Measurements from ENCODE around the gene TENT5C. TPM values are rescaled to one million over a fixed set of nuclear protein-coding genes. Genes with fewer than 3 reads are reported as not detected.

TENT5C gene
- total and polyA plus RNA-seq, 9 of the 15 experiments (the other 6 are each of a cell fraction or from before 2014, with no cell fraction given), result 1.8 to 7.7 (median 4.0) TPM

DNA sequence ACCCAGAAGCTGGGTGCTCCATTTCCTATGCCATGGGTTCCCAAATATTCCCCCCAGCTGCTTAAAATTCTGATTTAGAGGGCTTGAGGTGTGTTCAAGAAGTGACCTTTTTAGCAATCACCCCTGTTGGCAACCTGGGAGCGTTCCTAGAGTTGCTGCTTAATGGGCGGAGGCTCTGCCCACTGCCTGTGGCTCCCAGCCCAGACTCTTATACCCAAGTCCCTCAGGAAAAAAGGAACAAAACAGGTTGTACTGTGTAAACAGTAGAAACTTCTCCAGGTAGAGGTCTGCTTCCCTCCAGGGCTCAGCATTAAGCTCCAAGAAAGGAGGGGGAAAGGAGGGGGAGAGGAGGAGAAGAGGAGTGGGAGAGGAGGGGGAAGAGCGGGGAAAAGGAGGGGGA, 14.6 kb upstream of the TENT5C start:
- no TSS peak for BruUV-seq (replicated peaks)
- Histone ChIP-seq H3K27me3 (ENCODE audit: control insufficient read depth in 2 of 2, insufficient read depth in 2 of 2, low read length in 2 of 2) (no peaks in the 10 kb centered on the region), H3K4me3 (no peak overlapping the region), H4K20me1 (replicated peaks; ENCODE audit: control insufficient read depth, insufficient read depth, low read length) (no peaks in the 10 kb centered on the region), H3K4me2 (ENCODE audit: insufficient read depth, low read length) (no peak overlapping the region), H3K36me3 (ENCODE audit: control insufficient read depth, insufficient read depth, low read length) (no peaks in the 10 kb centered on the region), H3K9me1 (ENCODE audit: control insufficient read depth, insufficient read depth, low read length) (no peaks in the 10 kb centered on the region), H2AFZ (ENCODE audit: low read depth, low read length) (no peak overlapping the region), H3K9ac (ENCODE audit: insufficient read depth in 1 of 2, low read depth in 2 of 2, low read length in 2 of 2) (no peak overlapping the region), H3K27ac (ENCODE audit: extremely low read depth, low read depth, low read length) (no peak overlapping the region), H3K79me2 (ENCODE audit: control insufficient read depth, insufficient read depth, low read length) (no peaks in the 10 kb centered on the region), H3K9me3 (replicated peaks; ENCODE audit: control insufficient read depth, insufficient read depth, low read depth, low read length) (no peaks in the 10 kb centered on the region), H3K4me1 (replicated peaks in 1 of 2; ENCODE audit: control insufficient read depth in 2 of 2, insufficient read depth in 2 of 2, low read length in 2 of 2) (peaks cover 6 to 8% of the 10 kb centered on the region in 2 experiments; a peak in 3 of 5 replicates)
- FAIRE-seq (no peak), ATAC-seq (no peak), DNase-seq (ENCODE audit: extremely low read depth in 1 of 4, low spot score in 3 of 4) (no peak)
- CTCF ChIA-PET (ENCODE audit: low intra/inter-chr PET ratio), result no interaction called here
- POLR2A ChIA-PET, result interaction anchor here (0.8 to 2.8 kb wide), 4 partner anchors 10 to 161 kb away, joined by 3 to 18 read pairs (median 4); partner anchors contain the start of gene TENT5C
- intact Hi-C loops (cut with micrococcal nuclease) (no loop called here), in situ Hi-C loops (cut with MboI) (no loop called here)
- whole genome bisulfite sequencing (ENCODE audit: insufficient coverage, low coverage, missing lambda C conversion rate), result 45% methylated on average over 2 of the region's 3 CpGs
- no peak for TF ChIP-seq EHMT2 (IDR thresholded peaks at IDR 0.05)
- no peak for TF ChIP-seq BRD9 (IDR thresholded peaks at IDR 0.05; ENCODE audit: low read depth, partially characterized antibody)
- TF ChIP-seq CCAR2 (IDR thresholded peaks at IDR 0.05; ENCODE audit: low read depth, low read length), result no peak
- no peak for TF ChIP-seq KAT8 (IDR thresholded peaks at IDR 0.05; ENCODE audit: low read depth)
- TF ChIP-seq, protein P1, sequence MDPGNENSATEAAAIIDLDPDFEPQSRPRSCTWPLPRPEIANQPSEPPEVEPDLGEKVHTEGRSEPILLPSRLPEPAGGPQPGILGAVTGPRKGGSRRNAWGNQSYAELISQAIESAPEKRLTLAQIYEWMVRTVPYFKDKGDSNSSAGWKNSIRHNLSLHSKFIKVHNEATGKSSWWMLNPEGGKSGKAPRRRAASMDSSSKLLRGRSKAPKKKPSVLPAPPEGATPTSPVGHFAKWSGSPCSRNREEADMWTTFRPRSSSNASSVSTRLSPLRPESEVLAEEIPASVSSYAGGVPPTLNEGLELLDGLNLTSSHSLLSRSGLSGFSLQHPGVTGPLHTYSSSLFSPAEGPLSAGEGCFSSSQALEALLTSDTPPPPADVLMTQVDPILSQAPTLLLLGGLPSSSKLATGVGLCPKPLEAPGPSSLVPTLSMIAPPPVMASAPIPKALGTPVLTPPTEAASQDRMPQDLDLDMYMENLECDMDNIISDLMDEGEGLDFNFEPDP (CRISPR knock-in tag; IDR thresholded peaks at IDR 0.05), result no peak
- no peak for TF ChIP-seq ETV6 (IDR thresholded peaks at IDR 0.05; ENCODE audit: borderline replicate concordance in 1 of 2, low read depth in 2 of 2, low read length in 1 of 2)
- no peak for TF ChIP-seq ETV6 (CRISPR knock-in tag; IDR thresholded peaks at IDR 0.05; ENCODE audit: borderline replicate concordance)
- TF ChIP-seq, protein P2, sequence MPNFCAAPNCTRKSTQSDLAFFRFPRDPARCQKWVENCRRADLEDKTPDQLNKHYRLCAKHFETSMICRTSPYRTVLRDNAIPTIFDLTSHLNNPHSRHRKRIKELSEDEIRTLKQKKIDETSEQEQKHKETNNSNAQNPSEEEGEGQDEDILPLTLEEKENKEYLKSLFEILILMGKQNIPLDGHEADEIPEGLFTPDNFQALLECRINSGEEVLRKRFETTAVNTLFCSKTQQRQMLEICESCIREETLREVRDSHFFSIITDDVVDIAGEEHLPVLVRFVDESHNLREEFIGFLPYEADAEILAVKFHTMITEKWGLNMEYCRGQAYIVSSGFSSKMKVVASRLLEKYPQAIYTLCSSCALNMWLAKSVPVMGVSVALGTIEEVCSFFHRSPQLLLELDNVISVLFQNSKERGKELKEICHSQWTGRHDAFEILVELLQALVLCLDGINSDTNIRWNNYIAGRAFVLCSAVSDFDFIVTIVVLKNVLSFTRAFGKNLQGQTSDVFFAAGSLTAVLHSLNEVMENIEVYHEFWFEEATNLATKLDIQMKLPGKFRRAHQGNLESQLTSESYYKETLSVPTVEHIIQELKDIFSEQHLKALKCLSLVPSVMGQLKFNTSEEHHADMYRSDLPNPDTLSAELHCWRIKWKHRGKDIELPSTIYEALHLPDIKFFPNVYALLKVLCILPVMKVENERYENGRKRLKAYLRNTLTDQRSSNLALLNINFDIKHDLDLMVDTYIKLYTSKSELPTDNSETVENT (CRISPR knock-in tag; IDR thresholded peaks at IDR 0.05), result no peak
- TF ChIP-seq, protein P3, sequence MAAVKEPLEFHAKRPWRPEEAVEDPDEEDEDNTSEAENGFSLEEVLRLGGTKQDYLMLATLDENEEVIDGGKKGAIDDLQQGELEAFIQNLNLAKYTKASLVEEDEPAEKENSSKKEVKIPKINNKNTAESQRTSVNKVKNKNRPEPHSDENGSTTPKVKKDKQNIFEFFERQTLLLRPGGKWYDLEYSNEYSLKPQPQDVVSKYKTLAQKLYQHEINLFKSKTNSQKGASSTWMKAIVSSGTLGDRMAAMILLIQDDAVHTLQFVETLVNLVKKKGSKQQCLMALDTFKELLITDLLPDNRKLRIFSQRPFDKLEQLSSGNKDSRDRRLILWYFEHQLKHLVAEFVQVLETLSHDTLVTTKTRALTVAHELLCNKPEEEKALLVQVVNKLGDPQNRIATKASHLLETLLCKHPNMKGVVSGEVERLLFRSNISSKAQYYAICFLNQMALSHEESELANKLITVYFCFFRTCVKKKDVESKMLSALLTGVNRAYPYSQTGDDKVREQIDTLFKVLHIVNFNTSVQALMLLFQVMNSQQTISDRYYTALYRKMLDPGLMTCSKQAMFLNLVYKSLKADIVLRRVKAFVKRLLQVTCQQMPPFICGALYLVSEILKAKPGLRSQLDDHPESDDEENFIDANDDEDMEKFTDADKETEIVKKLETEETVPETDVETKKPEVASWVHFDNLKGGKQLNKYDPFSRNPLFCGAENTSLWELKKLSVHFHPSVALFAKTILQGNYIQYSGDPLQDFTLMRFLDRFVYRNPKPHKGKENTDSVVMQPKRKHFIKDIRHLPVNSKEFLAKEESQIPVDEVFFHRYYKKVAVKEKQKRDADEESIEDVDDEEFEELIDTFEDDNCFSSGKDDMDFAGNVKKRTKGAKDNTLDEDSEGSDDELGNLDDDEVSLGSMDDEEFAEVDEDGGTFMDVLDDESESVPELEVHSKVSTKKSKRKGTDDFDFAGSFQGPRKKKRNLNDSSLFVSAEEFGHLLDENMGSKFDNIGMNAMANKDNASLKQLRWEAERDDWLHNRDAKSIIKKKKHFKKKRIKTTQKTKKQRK (IDR thresholded peaks at IDR 0.05; ENCODE audit: borderline replicate concordance, low read depth, low read length), result no peak
- no peak for TF ChIP-seq TARDBP (IDR thresholded peaks at IDR 0.05)
- TF ChIP-seq ZNF12 (CRISPR knock-in tag; IDR thresholded peaks at IDR 0.05), result no peak
- TF ChIP-seq, protein P4, sequence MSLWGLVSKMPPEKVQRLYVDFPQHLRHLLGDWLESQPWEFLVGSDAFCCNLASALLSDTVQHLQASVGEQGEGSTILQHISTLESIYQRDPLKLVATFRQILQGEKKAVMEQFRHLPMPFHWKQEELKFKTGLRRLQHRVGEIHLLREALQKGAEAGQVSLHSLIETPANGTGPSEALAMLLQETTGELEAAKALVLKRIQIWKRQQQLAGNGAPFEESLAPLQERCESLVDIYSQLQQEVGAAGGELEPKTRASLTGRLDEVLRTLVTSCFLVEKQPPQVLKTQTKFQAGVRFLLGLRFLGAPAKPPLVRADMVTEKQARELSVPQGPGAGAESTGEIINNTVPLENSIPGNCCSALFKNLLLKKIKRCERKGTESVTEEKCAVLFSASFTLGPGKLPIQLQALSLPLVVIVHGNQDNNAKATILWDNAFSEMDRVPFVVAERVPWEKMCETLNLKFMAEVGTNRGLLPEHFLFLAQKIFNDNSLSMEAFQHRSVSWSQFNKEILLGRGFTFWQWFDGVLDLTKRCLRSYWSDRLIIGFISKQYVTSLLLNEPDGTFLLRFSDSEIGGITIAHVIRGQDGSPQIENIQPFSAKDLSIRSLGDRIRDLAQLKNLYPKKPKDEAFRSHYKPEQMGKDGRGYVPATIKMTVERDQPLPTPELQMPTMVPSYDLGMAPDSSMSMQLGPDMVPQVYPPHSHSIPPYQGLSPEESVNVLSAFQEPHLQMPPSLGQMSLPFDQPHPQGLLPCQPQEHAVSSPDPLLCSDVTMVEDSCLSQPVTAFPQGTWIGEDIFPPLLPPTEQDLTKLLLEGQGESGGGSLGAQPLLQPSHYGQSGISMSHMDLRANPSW (CRISPR knock-in tag; IDR thresholded peaks at IDR 0.05), result no peak
- TF ChIP-seq CEBPG (CRISPR knock-in tag; IDR thresholded peaks at IDR 0.05), result no peak
- TF ChIP-seq CEBPG (tag; conservative IDR thresholded peaks at IDR 0.05 in 1 of 2, IDR thresholded peaks at IDR 0.05 in 1 of 2), result no peak

Data from K562 (cell line).